Activated CD8-positive, alpha-beta memory T cell treated with anti-CD3 and anti-CD28 coated beads, Interleukin-2, amount 50 U/mL, for 48 hours (primary cell): Measurements from ENCODE around the gene TUBB2A.

Source experiments
- DNase-seq: peaks from one replicate; pipeline ENCODE4 v3.0.0-alpha.2; 2020

TUBB2A gene

GRCh38 chr6:3117912-3118352, 39.4 kb downstream of the TUBB2A start:
- DNase-seq = no peak

DNA sequence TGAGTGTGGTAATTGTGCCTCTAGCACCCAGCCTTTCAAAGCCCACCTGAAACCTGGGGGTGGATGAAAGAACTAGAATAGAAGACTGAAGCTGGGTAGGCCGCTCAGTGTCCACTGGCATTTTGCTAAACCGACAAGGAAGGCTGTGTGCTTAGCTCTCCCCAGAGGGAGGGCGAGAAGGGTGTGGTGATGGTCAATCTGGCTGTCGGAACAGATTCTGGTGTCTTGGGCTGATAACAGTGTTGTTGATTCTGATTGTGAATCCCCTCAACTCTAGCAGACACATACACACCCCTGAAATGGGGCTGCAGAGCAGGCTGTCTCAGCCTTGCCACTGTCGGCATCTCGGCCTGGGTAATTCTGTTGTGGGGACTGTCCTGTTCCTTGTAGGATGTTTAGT, 43.0 kb downstream of the TUBB2A start:
- no peak for DNase-seq

- no peak for DNase-seq
These were observed 47.6 kb downstream of the TUBB2A start for GRCh38 chr6:3109761-3110160.

GRCh38 chr6:3108746-3109414, 48.5 kb downstream of the TUBB2A start:
- no peak for DNase-seq
